ENCODE measurements around the gene HOXA3.

DNA sequence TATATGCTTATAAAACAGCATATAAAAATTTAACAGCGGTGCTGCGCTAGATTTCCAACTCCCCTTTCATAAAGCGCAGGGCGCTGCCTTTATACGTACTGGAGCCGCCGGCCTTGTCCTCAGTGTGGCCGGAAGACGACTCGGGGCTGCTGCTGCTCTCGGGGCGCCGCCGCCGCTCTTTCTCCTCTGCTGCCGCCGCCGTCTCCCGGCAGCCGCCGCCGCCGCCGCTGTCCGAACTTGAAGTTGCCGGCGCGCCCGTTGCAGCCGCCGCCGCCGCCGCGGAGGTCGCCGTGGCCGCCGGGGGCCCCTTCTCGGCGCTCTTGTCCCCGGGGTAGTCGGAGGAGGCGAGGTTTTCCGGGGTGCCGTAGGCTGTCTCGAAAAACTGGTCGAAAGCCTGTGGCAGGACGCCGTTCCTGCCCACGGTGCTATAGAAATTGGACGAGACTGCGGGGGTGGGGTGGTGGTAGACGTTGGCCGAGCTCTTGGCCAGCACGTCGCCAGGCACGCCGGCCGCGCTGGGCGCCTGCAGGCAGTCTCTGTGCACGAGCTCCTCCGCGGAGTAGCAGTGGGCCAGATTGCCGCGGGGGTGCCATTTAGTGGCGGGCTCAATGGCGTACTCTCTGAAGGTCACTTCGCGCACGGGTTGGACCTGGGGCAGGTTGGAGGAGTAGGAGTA is 32.1 kb upstream of the HOXA3 start:
- TF ChIP-seq, protein P1, sequence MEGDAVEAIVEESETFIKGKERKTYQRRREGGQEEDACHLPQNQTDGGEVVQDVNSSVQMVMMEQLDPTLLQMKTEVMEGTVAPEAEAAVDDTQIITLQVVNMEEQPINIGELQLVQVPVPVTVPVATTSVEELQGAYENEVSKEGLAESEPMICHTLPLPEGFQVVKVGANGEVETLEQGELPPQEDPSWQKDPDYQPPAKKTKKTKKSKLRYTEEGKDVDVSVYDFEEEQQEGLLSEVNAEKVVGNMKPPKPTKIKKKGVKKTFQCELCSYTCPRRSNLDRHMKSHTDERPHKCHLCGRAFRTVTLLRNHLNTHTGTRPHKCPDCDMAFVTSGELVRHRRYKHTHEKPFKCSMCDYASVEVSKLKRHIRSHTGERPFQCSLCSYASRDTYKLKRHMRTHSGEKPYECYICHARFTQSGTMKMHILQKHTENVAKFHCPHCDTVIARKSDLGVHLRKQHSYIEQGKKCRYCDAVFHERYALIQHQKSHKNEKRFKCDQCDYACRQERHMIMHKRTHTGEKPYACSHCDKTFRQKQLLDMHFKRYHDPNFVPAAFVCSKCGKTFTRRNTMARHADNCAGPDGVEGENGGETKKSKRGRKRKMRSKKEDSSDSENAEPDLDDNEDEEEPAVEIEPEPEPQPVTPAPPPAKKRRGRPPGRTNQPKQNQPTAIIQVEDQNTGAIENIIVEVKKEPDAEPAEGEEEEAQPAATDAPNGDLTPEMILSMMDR (IDR thresholded peaks at IDR 0.05) = no peak
- no peak for TF ChIP-seq POLR2A (IDR thresholded peaks at IDR 0.05)

Measured in breast epithelium (tissue), 3 donors.